Stomach smooth muscle (tissue), 2 donors: Measurements from ENCODE around the gene MOB3A.

ENCODE experiments used
- H3K27ac ChIP-seq: one replicate; pipeline ENCODE4 v1.7.0; 2013; ENCODE audit warnings: mild to moderate bottlenecking, low read length, inconsistent platforms
- H3K27me3 ChIP-seq, 2 donors: one replicate each; pipeline ENCODE4 v1.7.0; 2013; ENCODE audit warnings: low read length in 2 of 2; ENCODE audit not compliant: insufficient read depth in 2 of 2, control insufficient read depth in 1 of 2
- H3K36me3 ChIP-seq, 2 donors: one replicate each; pipeline ENCODE4 v1.7.0; 2013; ENCODE audit warnings: low read length in 2 of 2; ENCODE audit not compliant: control insufficient read depth in 2 of 2, insufficient read depth in 2 of 2
- H3K4me1 ChIP-seq: one replicate; pipeline ENCODE4 v1.7.0; 2013; ENCODE audit warnings: low read length; ENCODE audit not compliant: control insufficient read depth, insufficient read depth
- H3K4me3 ChIP-seq, 2 donors: one replicate each; pipeline ENCODE4 v1.7.0; 2013; ENCODE audit warnings: low read length in 2 of 2
- H3K9ac ChIP-seq, 2 donors: one replicate each; pipeline ENCODE4 v1.7.0; 2013; ENCODE audit warnings: low read length in 2 of 2, mild to moderate bottlenecking in 1 of 2
- H3K9me3 ChIP-seq, 2 donors: one replicate each; pipeline ENCODE4 v1.7.0; 2013; ENCODE audit warnings: low read length in 2 of 2; ENCODE audit not compliant: control insufficient read depth in 2 of 2
- donor health status: healthy.
- donor health status: Pancreatic carcinoma.

Gene MOB3A

GRCh38 chr19:2096034-2096479, at the start of gene MOB3A:
Gene MOB3A, minus strand, starts transcription at chr19:2096326. Its CDS starts 17,766 bp downstream, at chr19:2078560.
- no peaks in the 10 kb centered on the region for H3K9me3 ChIP-seq
- peaks cover 3 to 15% of the 10 kb centered on the region in 2 donors for H3K36me3 ChIP-seq
- H3K4me1 ChIP-seq = peaks cover 42% of the 10 kb centered on the region
- peak within 1 kb of the TSS; percentile 69 to 85 for H3K9ac ChIP-seq
- H3K27me3 ChIP-seq = no peaks in the 10 kb centered on the region
- H3K4me3 ChIP-seq = peak within 1 kb of the TSS; percentile 78 to 83
- H3K27ac ChIP-seq = peak within 1 kb of the TSS; percentile 84

- H3K9me3 ChIP-seq = no peaks in the 10 kb centered on the region
- no peak overlapping the region for H3K9ac ChIP-seq
- no peaks in the 10 kb centered on the region for H3K27me3 ChIP-seq
- peaks cover 0 to 4% of the 10 kb centered on the region in 2 donors for H3K36me3 ChIP-seq
- peaks cover 31% of the 10 kb centered on the region for H3K4me1 ChIP-seq
- no peak overlapping the region for H3K4me3 ChIP-seq
- no peak overlapping the region for H3K27ac ChIP-seq
These were observed 49.7 kb upstream of the MOB3A start for GRCh38 chr19:2145831-2146241.

GRCh38 chr19:2144190-2144589, 48.1 kb upstream of the MOB3A start:
- H3K27ac ChIP-seq = no peak overlapping the region

GRCh38 chr19:2142173-2142829, 46.2 kb upstream of the MOB3A start:
- no peak overlapping the region for H3K27ac ChIP-seq
- H3K9me3 ChIP-seq = no peaks in the 10 kb centered on the region
- H3K9ac ChIP-seq = no peak overlapping the region
- no peaks in the 10 kb centered on the region for H3K27me3 ChIP-seq
- H3K36me3 ChIP-seq = peaks cover 11 to 12% of the 10 kb centered on the region in 2 donors
- H3K4me3 ChIP-seq = no peak overlapping the region
- peaks cover 4% of the 10 kb centered on the region for H3K4me1 ChIP-seq

More at GRCh38 chr19:2144190-2144589, 48.1 kb upstream of the MOB3A start:
- H3K9ac ChIP-seq = no peak overlapping the region
- H3K36me3 ChIP-seq = peaks cover 0 to 8% of the 10 kb centered on the region in 2 donors
- no peaks in the 10 kb centered on the region for H3K27me3 ChIP-seq
- peaks cover 14% of the 10 kb centered on the region for H3K4me1 ChIP-seq
- no peak overlapping the region for H3K4me3 ChIP-seq
- H3K9me3 ChIP-seq = no peaks in the 10 kb centered on the region

- no peak overlapping the region for H3K4me3 ChIP-seq
- H3K27me3 ChIP-seq = no peaks in the 10 kb centered on the region
- no peaks in the 10 kb centered on the region for H3K9me3 ChIP-seq
- H3K27ac ChIP-seq = no peak overlapping the region
- H3K9ac ChIP-seq = no peak overlapping the region
- H3K4me1 ChIP-seq = no peaks in the 10 kb centered on the region
- H3K36me3 ChIP-seq = peaks cover 11 to 20% of the 10 kb centered on the region in 2 donors
These were observed 44.0 kb upstream of the MOB3A start for GRCh38 chr19:2140138-2140569.

- no peaks in the 10 kb centered on the region for H3K4me1 ChIP-seq
- peaks cover 11 to 20% of the 10 kb centered on the region in 2 donors for H3K36me3 ChIP-seq
- no peaks in the 10 kb centered on the region for H3K9me3 ChIP-seq
- no peak overlapping the region for H3K4me3 ChIP-seq
- no peak overlapping the region for H3K27ac ChIP-seq
- H3K9ac ChIP-seq = no peak overlapping the region
- H3K27me3 ChIP-seq = no peaks in the 10 kb centered on the region
These were observed 43.4 kb upstream of the MOB3A start for GRCh38 chr19:2139385-2140137.

- Histone ChIP-seq H3K36me3 (peaks cover 11 to 20% of the 10 kb centered on the region in 2 donors), H3K9me3 (no peaks in the 10 kb centered on the region), H3K27ac (no peak overlapping the region), H3K4me1 (no peaks in the 10 kb centered on the region), H3K9ac (no peak overlapping the region), H3K4me3 (no peak overlapping the region), H3K27me3 (no peaks in the 10 kb centered on the region)
These were observed 42.1 kb upstream of the MOB3A start for GRCh38 chr19:2138061-2138728.

GRCh38 chr19:2136796-2137195, 40.7 kb upstream of the MOB3A start:
- no peak overlapping the region for H3K4me3 ChIP-seq
- no peaks in the 10 kb centered on the region for H3K9me3 ChIP-seq
- H3K9ac ChIP-seq = no peak overlapping the region
- H3K27ac ChIP-seq = no peak overlapping the region
- H3K4me1 ChIP-seq = no peaks in the 10 kb centered on the region
- H3K27me3 ChIP-seq = no peaks in the 10 kb centered on the region
- H3K36me3 ChIP-seq = peaks cover 19 to 31% of the 10 kb centered on the region in 2 donors

GRCh38 chr19:2135474-2136402, 39.6 kb upstream of the MOB3A start:
- H3K4me1 ChIP-seq = no peaks in the 10 kb centered on the region
- H3K4me3 ChIP-seq = no peak overlapping the region
- H3K9me3 ChIP-seq = no peaks in the 10 kb centered on the region
- no peak overlapping the region for H3K9ac ChIP-seq
- no peak overlapping the region for H3K27ac ChIP-seq
- H3K36me3 ChIP-seq = peaks cover 26 to 38% of the 10 kb centered on the region in 2 donors
- H3K27me3 ChIP-seq = no peaks in the 10 kb centered on the region
